NCI-H2081 treated with DMSO at 0.1 percent for 48 hours (cell line): ENCODE measurements around the gene ZNF678.
"Not testable (repeated sequence)": the region's sequence is repeated elsewhere in the genome, so short reads cannot be mapped to it uniquely, and the experiment has no call there.

ENCODE experiments used
- DNase-seq: peaks from one replicate; lab custom pipeline; 2025; lab: John Stamatoyannopoulos, UW

The ZNF678 gene

GRCh38 chr1:227551881-227552280, 11.5 kb upstream of the ZNF678 start:
- not testable (repeated sequence) for DNase-seq

GRCh38 chr1:227556288-227556687, 7.1 kb upstream of the ZNF678 start:
- DNase-seq, result no peak

- DNase-seq, result no peak
Observed at GRCh38 chr1:227557962-227558725, 5.2 kb upstream of the ZNF678 start.

GRCh38 chr1:227558732-227559262, 4.6 kb upstream of the ZNF678 start:
- DNase-seq, result no peak

- DNase-seq, result no peak
Observed at GRCh38 chr1:227559499-227559898, 3.9 kb upstream of the ZNF678 start.

- no peak for DNase-seq
Observed at GRCh38 chr1:227559926-227560325, 3.4 kb upstream of the ZNF678 start.

- no peak for DNase-seq
Observed at GRCh38 chr1:227560393-227561173, 2.8 kb upstream of the ZNF678 start.

- no peak for DNase-seq
Observed at GRCh38 chr1:227561241-227561907, 2.0 kb upstream of the ZNF678 start.

GRCh38 chr1:227562037-227562436, 1.3 kb upstream of the ZNF678 start:
- no peak for DNase-seq

- no peak for DNase-seq
Observed at GRCh38 chr1:227562933-227563323, 428 bp upstream of the ZNF678 start.

- DNase-seq, result no peak
Observed at GRCh38 chr1:227567256-227567655, 3.9 kb downstream of the ZNF678 start.

- no peak for DNase-seq
Observed at GRCh38 chr1:227568593-227568992, 5.2 kb downstream of the ZNF678 start.

GRCh38 chr1:227572752-227573151, 9.4 kb downstream of the ZNF678 start:
- DNase-seq, result no peak

GRCh38 chr1:227574926-227575325, 11.6 kb downstream of the ZNF678 start:
- no peak for DNase-seq

- DNase-seq, result no peak
Observed at GRCh38 chr1:227576189-227576588, 12.8 kb downstream of the ZNF678 start.

GRCh38 chr1:227577500-227577899, 14.1 kb downstream of the ZNF678 start:
- DNase-seq, result no peak

GRCh38 chr1:227583354-227583753, 20.0 kb downstream of the ZNF678 start:
- no peak for DNase-seq

GRCh38 chr1:227586733-227587132, 23.4 kb downstream of the ZNF678 start:
- DNase-seq, result no peak

- no peak for DNase-seq
Observed at GRCh38 chr1:227587968-227588367, 24.6 kb downstream of the ZNF678 start.

GRCh38 chr1:227588769-227589168, 25.4 kb downstream of the ZNF678 start:
- DNase-seq, result not testable (repeated sequence)

GRCh38 chr1:227589777-227590176, 26.4 kb downstream of the ZNF678 start:
- not testable (repeated sequence) for DNase-seq

GRCh38 chr1:227596222-227596621, 32.9 kb downstream of the ZNF678 start:
- DNase-seq, result not testable (repeated sequence)

GRCh38 chr1:227603327-227603726, 40.0 kb downstream of the ZNF678 start:
- no peak for DNase-seq
